A172 (cell line): Measurements from ENCODE around the gene AIG1. TPM values are rescaled to one million over a fixed set of nuclear protein-coding genes. Genes with fewer than 3 reads are reported as not detected.
A peak's percentile ranks its signal among the peaks of the same experiment; 100 is the strongest.
"Not testable (repeated sequence)": the region's sequence is repeated elsewhere in the genome, so short reads cannot be mapped to it uniquely, and the experiment has no call there.

Source experiments
- DNase-seq: peaks from one replicate; pipeline ENCODE4 v3.0.0-alpha.2; 2015; ENCODE audit warnings: low spot score
- total RNA-seq: library from RNA; depleted of rRNA; stranded (reverse); fragments of >200 nt; shearing (Covaris generic); gene quantifications from 2 replicates; pipeline ENCODE4 v1.2.3, GENCODE V29; 2014

AIG1 gene
- total RNA-seq, 1 experiment from 2014 or later, result 73.0 TPM

- DNase-seq, result no peak
Observed at GRCh38 chr6:143267760-143268159, 207.1 kb downstream of the AIG1 start.

DNA sequence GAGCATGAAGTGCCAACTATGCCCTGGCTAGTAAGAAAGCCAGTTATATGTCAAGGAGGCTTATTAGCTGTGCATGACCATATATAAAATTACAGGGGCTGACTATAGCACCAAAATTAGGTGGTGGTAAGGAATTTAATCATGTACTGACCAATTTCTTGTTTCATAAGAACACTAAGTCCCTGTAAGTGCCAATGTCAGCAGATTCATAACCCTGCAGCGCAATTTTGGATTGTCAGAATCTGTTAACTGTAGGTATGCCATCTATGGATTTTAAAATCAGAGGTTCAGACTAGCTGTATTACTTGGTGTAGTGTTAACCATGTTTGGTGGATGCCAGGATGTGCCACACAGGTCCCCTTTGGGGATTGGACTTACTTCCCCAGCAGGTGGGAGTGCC lies 207.8 kb downstream of the AIG1 start:
- DNase-seq, result no peak

DNA sequence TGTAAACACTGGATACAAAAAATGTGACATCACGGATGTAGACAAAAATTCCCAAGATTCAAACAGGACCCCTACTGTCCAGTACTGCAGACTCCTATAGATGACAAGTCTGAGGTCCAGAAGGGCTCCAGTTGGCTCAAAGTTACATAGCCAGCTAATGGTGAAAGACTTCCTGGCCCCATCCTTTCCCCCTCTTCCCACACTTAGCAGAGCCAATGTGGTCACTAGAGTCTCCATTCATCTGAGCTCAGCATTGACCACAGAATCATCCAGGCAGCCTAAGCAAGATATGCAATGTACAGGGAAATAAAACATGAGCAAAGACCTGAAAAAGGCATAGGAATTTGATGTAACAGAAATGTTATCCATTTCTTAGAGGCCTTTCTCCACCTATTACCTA lies 209.3 kb downstream of the AIG1 start:
- DNase-seq, result no peak

DNA sequence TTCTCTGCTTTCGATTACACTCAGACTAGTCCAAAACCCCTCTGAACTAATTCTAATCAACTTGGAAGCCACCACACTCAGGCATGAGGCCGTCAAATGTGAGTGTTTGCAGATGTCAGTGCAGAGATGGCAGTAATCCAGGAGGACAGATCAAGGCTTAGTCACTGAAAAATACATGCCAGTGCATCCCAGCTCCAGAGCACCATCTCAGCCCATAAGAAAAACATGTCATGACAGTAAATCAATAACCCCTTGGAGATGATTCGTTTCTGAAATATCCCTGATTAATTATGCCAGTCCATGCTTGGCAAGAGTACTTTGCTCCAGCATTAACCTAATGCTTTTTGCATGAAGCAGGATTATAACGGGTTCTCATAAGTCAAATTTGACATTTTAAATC lies 210.3 kb downstream of the AIG1 start:
- DNase-seq, result peak; percentile 21

GRCh38 chr6:143276436-143276835 lies 215.7 kb downstream of the AIG1 start:
- DNase-seq, result no peak

DNA sequence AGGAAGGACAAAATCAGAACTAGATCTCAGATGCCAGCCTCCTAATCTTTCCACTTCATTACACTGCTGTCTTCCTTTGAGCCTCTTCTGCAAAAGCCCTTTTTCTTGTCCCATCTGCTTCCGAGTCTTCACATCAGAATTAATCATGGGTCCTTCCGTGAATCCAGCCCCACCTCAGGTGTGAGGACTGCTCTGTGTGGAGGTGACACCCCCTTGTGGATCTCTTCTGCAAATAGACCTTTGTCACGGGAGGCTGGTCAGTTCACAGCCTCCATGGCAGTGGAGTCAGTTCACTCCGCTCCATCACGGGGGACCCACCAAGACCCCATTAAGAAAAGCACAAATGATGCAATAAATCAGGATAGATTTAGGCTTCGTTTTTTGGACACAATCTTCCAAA lies 218.7 kb downstream of the AIG1 start:
- peak; percentile 6 for DNase-seq

- no peak for DNase-seq
Observed at GRCh38 chr6:143283887-143284645, 223.4 kb downstream of the AIG1 start.

DNA sequence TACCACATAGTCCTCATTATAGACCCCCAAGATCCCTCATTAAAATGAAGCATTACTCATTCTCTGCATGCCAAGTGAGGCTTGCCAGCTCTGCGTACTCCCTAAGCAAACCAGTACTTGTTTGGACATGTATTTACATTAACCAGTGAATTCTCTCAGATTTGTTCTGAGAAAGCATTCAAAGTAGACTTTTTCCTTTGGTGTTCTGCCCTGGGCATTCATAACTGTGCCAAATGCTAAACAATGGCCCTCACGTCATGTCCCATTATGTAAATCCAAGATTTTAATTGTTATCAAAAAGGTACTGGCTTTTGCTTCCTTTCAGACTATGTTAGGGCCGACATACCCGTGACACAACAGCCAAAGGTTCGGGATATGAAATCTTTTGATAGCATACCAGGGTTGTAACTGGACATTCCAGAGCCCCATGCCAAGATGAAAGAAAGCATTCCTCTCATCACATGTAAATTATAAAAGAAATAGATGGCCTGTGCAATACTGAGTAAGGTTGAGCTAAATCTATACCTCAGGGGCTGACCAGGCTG lies 225.6 kb downstream of the AIG1 start:
- no peak for DNase-seq

GRCh38 chr6:143288923-143289322 lies 228.2 kb downstream of the AIG1 start:
- no peak for DNase-seq

DNA sequence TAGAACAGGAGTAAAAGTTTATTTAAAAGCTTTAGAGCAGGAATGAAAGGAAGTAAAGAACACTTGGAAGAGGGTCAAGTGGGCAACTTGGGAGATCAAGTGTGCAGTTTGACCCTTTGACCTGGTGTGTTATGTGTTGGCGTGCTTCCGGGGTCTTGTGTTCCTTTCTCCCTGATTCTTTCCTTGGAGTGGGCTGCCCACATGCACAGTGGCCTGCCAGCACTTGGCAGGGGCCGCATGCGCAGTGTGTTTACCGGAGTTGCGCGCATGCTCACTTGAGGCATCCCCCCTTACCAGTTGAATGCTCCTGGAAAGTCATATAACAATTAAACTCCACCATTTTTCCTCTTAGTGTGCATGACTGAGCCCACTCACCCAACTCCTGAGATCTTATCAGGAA lies 229.5 kb downstream of the AIG1 start:
- DNase-seq, result no peak

- no peak for DNase-seq
Observed at GRCh38 chr6:143293523-143293922, 232.8 kb downstream of the AIG1 start.

- DNase-seq, result no peak
Observed at GRCh38 chr6:143294265-143294860, 233.7 kb downstream of the AIG1 start.

- DNase-seq, result no peak
Observed at GRCh38 chr6:143295932-143296331, 235.2 kb downstream of the AIG1 start.

DNA sequence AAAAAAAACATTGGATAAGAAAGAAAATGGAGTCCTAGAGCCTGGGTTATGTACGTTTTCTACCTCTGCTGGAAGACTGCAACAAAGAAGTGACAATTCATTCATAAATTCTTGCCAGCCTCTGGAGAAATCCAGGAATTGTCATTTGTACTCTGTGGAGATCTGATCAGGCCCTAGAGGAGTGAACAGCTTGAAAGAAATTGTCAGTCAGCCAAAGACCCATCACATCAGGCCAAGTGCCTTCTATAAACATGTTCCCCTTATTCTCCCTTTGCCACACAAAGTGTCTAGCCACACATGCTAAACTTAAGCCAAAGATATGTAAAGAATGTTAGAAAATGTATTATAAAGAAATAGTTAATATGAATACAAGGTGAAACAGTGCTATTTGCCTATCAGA lies 237.4 kb downstream of the AIG1 start:
- no peak for DNase-seq

DNA sequence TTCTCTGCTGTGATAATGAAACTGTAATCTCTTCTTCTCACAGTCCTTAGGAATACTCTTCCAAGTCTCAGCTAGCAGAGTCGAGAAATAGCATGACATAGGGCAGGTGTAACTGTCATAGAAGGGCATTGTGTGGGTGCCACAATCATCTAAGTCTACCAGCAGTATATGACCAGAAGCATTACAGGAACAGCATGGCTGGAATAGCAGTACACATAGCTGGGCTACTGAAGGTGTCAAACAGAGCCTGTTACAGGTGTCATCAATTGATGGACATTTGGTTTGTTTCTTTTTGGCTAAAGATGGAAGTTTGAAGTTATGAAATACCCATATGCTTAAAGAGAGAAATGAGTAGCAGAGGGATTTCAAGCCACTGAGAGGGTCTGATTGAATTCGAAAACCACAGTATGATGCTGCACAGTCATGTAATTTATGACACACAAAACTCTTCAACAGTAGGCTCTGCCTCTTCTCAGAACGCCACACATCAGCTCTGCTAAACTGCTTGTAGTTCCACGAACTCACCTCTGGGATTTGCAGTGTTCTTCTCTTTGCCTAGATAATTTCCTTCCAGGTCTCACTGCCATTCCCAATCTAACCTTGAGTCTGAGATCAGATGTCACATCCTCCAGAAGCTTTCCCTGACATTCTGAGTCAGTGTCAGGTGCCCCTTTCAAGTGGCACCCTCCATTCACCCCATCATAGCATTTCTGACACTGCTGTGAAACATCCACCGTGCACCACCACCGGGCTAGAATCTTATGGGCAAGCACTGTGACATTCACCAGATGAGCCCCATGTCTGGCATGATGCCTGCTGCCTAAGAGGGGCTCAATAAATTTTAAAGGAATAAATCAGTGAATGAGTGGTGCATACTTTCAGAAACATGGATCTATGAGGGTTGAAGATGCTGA lies 238.8 kb downstream of the AIG1 start:
- DNase-seq, result no peak

GRCh38 chr6:143301188-143301587 lies 240.5 kb downstream of the AIG1 start:
- DNase-seq, result no peak

DNA sequence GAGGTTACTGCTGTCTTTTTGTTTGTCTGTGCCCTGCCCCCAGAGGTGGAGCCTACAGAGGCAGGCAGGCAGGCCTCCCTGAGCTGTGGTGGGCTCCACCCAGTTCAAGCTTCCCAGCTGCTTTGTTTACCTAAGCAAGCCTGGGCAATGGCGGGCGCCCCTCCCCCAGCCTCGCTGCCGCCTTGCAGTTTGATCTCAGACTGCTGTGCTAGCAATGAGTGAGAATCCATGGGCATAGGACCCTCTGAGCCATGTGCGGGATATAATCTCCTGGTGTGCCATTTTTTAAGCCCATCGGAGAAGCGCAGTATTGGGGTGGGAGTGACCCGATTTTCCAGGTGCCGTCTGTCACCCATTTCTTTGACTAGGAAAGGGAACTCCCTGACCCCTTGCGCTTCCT lies 247.1 kb downstream of the AIG1 start:
- DNase-seq, result not testable (repeated sequence)

DNA sequence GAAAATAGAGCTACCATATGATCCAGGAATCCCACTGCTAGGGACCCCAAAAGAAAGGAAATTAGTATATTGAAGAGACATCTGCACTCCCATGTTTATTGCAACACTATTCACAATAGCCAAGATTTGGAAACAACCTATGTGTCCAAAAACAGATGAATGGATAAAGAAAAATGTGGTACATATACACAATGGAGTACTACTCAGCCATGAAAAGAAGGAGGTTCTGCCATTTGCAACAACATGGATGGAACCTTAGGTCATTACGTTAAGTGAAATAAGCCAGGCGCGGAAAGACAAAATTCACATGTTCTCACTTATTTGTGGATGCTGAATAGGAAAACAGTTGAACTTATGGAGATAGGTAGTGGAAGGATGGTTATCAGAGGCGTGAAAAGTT lies 252.5 kb downstream of the AIG1 start:
- no peak for DNase-seq

- no peak for DNase-seq
Observed at GRCh38 chr6:143321491-143322086, 260.9 kb downstream of the AIG1 start.

- no peak for DNase-seq
Observed at GRCh38 chr6:143322386-143322785, 261.7 kb downstream of the AIG1 start.

DNA sequence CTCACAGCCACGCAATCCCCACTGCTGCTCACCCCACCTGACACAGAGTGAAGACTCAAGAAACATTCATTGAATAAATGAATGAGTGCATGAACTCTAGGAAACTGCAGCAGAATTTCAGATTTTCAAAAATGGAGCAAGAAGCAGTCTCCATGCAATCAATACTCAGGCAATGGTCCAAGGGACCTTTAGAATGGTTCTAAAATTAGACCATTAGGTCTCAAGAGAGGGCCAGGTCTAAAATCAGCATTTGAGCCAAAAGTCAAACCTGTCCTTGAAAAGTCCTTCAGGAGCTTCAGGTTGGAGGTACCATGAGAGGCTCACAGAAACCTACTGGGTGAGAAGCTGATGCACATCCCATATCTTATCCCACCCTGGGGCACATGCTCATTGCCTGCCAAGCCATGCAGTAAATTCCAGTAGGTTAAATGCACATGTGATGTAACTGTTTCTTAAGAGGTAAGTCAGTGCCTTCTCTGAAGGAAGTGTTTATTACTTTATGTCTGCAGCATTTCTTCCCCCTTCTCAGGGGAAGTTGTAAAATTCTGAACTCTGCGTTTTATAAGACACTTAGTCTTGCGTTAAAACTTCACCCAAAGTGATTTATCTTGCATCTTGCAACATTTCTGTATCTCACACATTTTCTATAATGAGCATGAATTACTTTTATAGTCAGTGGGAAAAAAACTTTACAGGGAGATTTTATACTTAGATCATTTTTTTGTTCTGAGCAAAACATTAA lies 263.2 kb downstream of the AIG1 start:
- DNase-seq, result peak; percentile 41
